ENCODE measurements around the gene PLA1A. TPM values are rescaled to one million over a fixed set of nuclear protein-coding genes. Genes with fewer than 3 reads are reported as not detected.

The PLA1A gene
- total RNA-seq, 1 donor from 2014 or later, result 0.20 TPM

- DNase-seq, result no peak
Observed at GRCh38 chr3:119609301-119609700, 11.6 kb downstream of the PLA1A start.

- DNase-seq, result no peak
Observed at GRCh38 chr3:119611664-119612063, 14.0 kb downstream of the PLA1A start.

- no peak for DNase-seq
Observed at GRCh38 chr3:119613201-119613600, 15.5 kb downstream of the PLA1A start.

- DNase-seq, result no peak
Observed at GRCh38 chr3:119613872-119614271, 16.2 kb downstream of the PLA1A start.

GRCh38 chr3:119616056-119616455, 18.4 kb downstream of the PLA1A start:
- no peak for DNase-seq

GRCh38 chr3:119619094-119619493, 21.4 kb downstream of the PLA1A start:
- no peak for DNase-seq

- no peak for DNase-seq
Observed at GRCh38 chr3:119620899-119621298, 23.2 kb downstream of the PLA1A start.

- no peak for DNase-seq
Observed at GRCh38 chr3:119624002-119624720, 26.5 kb downstream of the PLA1A start.

- DNase-seq, result no peak
Observed at GRCh38 chr3:119625451-119626153, 27.9 kb downstream of the PLA1A start.

- no peak for DNase-seq
Observed at GRCh38 chr3:119626196-119626595, 28.5 kb downstream of the PLA1A start.

- DNase-seq, result no peak
Observed at GRCh38 chr3:119627461-119627860, 29.8 kb downstream of the PLA1A start.

- no peak for DNase-seq
Observed at GRCh38 chr3:119628390-119628789, 30.7 kb downstream of the PLA1A start.

GRCh38 chr3:119628816-119629445, 31.2 kb downstream of the PLA1A start:
- no peak for DNase-seq

- no peak for DNase-seq
Observed at GRCh38 chr3:119630128-119630879, 32.6 kb downstream of the PLA1A start.

GRCh38 chr3:119630880-119631329, 33.2 kb downstream of the PLA1A start:
- no peak for DNase-seq

GRCh38 chr3:119631516-119631915, 33.8 kb downstream of the PLA1A start:
- no peak for DNase-seq

- no peak for DNase-seq
Observed at GRCh38 chr3:119632216-119632615, 34.5 kb downstream of the PLA1A start.

- no peak for DNase-seq
Observed at GRCh38 chr3:119632829-119633228, 35.1 kb downstream of the PLA1A start.

GRCh38 chr3:119635719-119636118, 38.0 kb downstream of the PLA1A start:
- no peak for DNase-seq

GRCh38 chr3:119636249-119636648, 38.6 kb downstream of the PLA1A start:
- DNase-seq, result no peak

GRCh38 chr3:119636891-119637611, 39.4 kb downstream of the PLA1A start:
- no peak for DNase-seq

All from skin of body (tissue), 2 donors.